HK-2 (cell line): Measurements from ENCODE around the gene ANAPC16.
"Not testable (repeated sequence)": the region's sequence is repeated elsewhere in the genome, so short reads cannot be mapped to it uniquely, and the experiment has no call there.

ENCODE experiments used
- DNase-seq: peaks from one replicate; pipeline ENCODE4 v3.0.0-alpha.2; 2018; ENCODE audit not compliant: unreplicated experiment

The ANAPC16 gene

GRCh38 chr10:72243822-72244437, 28.1 kb downstream of the ANAPC16 start:
- peak; percentile 59 for DNase-seq

- no peak for DNase-seq
Measured at GRCh38 chr10:72244573-72245038, 28.8 kb downstream of the ANAPC16 start.

GRCh38 chr10:72245949-72246525, 30.2 kb downstream of the ANAPC16 start:
- DNase-seq: no peak

- no peak for DNase-seq
Measured at GRCh38 chr10:72248468-72249151, 32.8 kb downstream of the ANAPC16 start.

- DNase-seq: not testable (repeated sequence)
Measured at GRCh38 chr10:72249176-72249862, 33.5 kb downstream of the ANAPC16 start.

GRCh38 chr10:72250666-72251065, 34.9 kb downstream of the ANAPC16 start:
- DNase-seq: no peak

GRCh38 chr10:72251635-72252034, 35.8 kb downstream of the ANAPC16 start:
- DNase-seq: no peak

- DNase-seq: no peak
Measured at GRCh38 chr10:72252972-72253371, 37.2 kb downstream of the ANAPC16 start.

- DNase-seq: no peak
Measured at GRCh38 chr10:72253578-72253977, 37.8 kb downstream of the ANAPC16 start.

- peak; percentile 67 for DNase-seq
Measured at GRCh38 chr10:72254813-72255568, 39.2 kb downstream of the ANAPC16 start.

GRCh38 chr10:72255977-72256729, 40.3 kb downstream of the ANAPC16 start:
- DNase-seq: no peak

GRCh38 chr10:72257051-72257892, 41.5 kb downstream of the ANAPC16 start:
- no peak for DNase-seq

- DNase-seq: no peak
Measured at GRCh38 chr10:72258617-72259016, 42.8 kb downstream of the ANAPC16 start.

- no peak for DNase-seq
Measured at GRCh38 chr10:72259491-72260238, 43.9 kb downstream of the ANAPC16 start.

- no peak for DNase-seq
Measured at GRCh38 chr10:72260239-72260975, 44.6 kb downstream of the ANAPC16 start.

- peak; percentile 97 for DNase-seq
Measured at GRCh38 chr10:72260976-72261783, 45.4 kb downstream of the ANAPC16 start.

GRCh38 chr10:72261784-72262404, 46.1 kb downstream of the ANAPC16 start:
- DNase-seq: no peak
